HTR-8/SVneo (cell line): ENCODE results near the gene C12orf60.

Experiments used
- DNase-seq: peaks from one replicate; pipeline ENCODE4 v3.0.0; 2011; ENCODE audit warnings: low spot score, mixed read lengths; ENCODE audit not compliant: insufficient read length
- FAIRE-seq: peaks from 2 replicates; lab custom pipeline; 2011; peaks lifted over from hg19 to GRCh38; lab: Jason Lieb, UNC

The C12orf60 gene

DNA sequence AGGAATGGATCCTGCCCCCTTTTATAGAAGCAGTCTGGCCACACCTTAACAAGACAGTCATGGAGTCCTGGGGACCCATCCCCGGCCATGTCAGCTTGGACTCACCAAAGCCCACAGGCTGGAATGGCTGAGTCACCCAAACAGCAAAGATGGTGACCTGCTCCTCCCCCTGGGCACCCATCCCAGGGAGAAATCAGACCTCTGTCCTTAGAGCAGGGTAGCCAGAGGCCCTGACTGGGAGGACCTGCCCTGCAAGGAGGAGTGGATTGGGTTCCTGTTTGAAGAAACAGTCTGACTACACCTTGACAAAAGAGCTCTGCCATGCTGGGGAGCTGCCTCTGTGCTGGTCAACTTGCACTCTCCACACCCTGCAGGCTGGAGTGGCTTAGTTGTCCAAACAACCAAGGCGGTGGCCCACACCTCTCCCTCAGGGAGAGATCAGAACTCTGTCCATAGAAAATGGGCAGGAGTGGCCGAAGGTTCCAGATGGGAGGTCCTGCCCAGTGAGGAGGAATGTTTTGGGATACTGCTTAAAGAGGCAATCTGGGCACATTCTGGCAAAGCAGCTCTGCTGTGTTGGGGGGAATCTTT, 65.5 kb downstream of the C12orf60 start:
- no peak for DNase-seq
- no peak for FAIRE-seq

- FAIRE-seq (no peak), DNase-seq (no peak)
These were observed 67.8 kb downstream of the C12orf60 start for GRCh38 chr12:14871247-14871646.

- FAIRE-seq, result no peak
- DNase-seq, result no peak
These were observed 68.4 kb downstream of the C12orf60 start for GRCh38 chr12:14871886-14872285.

DNA sequence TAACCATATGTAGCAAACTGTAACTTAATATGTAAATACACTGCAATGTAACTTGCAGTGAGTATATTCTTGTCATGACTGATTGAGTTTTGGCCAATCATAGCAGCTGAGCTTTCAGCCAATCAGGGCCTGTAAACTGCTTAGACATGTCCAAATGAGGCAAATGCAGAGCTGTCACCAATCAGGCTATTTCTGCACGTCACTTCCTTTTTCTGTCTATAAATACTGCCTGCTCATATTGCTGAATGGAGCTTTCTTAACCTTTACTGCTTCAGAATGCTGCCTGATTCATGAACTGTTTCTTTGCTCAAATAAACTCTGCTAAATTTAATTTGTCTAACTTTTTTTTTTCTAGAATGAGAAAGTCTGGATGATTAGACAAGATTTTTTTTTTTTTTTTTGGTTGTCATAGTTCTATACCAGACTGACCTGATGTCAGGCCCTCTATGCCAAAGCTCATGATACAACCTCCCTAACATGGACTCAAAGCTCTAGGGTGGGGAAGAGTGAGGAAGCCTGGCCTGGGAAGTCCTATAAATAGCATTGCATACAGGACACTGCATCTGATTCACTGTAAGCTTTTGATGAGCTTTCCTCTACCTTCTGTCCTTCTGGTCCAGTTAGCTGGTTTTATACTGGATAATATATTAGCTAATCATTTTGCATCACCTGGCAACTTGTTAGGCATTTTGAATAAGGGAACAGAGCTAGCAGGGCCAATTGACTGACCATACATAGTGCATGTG, 70.1 kb downstream of the C12orf60 start:
- DNase-seq (no peak), FAIRE-seq (no peak)
